NCI-H2081 (cell line): ENCODE data around the gene BTRC.
"Not testable (repeated sequence)": the region's sequence is repeated elsewhere in the genome, so short reads cannot be mapped to it uniquely, and the experiment has no call there.

Source experiments
- DNase-seq, 2 experiments: peaks; one replicate each; lab custom pipeline; 2025; lab: John Stamatoyannopoulos, UW

Gene BTRC

GRCh38 chr10:101346177-101346576 is 7.8 kb upstream of the BTRC start:
- no peak for DNase-seq

DNA sequence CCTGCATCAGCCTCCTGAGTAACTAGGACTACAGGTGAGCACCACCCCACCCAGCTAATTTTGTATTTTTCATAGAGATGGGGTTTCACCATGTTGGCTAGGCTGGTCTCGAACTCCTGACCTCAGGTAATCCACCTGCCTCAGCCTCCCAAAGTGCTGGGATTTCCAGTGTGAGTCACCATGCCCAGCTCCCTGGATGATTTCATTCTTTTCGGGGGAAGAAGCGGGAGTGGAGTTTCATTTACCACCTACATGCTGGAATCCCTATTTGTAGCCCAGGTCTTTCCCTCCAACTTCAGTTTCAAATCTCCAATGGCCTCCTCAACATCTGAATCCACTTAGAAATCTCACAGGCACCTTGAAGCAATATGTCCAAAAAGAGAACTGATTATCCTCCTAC is 2.9 kb upstream of the BTRC start:
- no peak for DNase-seq

DNA sequence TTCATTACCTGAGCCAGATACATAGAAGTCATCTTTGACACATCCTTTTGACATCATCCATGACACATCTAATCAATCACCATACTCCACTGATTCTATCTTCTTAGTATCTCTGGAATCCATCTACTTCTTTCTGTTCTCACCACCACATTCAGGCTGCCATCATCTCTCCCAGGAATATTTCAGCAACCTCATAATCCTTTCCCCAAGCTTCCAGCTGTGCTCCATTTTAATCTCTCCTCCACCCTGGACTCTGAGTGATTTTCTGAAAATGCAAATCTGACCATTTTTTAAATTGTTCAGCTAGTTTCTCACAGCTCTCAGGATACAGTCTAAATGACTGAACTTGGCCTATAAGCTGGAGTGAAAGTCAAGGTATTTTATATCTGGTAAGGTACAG is 2.5 kb upstream of the BTRC start:
- no peak for DNase-seq

- not testable (repeated sequence) for DNase-seq
These were observed 1.1 kb upstream of the BTRC start for GRCh38 chr10:101352857-101353256.

GRCh38 chr10:101354328-101355071 is 535 bp downstream of the BTRC start:
- DNase-seq = peak; percentile 16 to 35

- DNase-seq = no peak
These were observed 1.2 kb downstream of the BTRC start for GRCh38 chr10:101355072-101355706.

DNA sequence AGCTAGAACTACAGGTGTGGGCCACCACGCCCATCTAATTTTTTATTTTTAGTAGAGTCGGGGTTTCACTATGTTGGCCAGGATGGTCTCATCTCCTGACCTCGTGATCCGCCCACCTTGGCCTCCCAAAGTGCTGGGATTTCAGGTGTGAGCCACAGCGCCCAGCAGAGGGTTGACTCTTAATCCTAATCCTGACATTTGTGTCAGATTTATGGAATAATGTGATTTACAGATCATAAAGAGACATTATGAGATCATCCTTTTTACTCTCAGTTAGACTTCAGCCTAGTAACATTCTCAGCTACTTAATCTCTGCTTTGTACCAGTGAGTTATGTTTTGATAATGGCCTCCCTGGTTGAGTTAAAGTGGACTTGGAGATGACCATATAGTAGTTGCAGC is 2.2 kb downstream of the BTRC start:
- no peak for DNase-seq

- DNase-seq = no peak
These were observed 4.0 kb downstream of the BTRC start for GRCh38 chr10:101357958-101358357.

GRCh38 chr10:101358706-101359300 is 4.8 kb downstream of the BTRC start:
- DNase-seq = no peak

GRCh38 chr10:101360090-101360489 is 6.1 kb downstream of the BTRC start:
- not testable (repeated sequence) for DNase-seq

- DNase-seq = not testable (repeated sequence)
These were observed 6.9 kb downstream of the BTRC start for GRCh38 chr10:101360841-101361240.

GRCh38 chr10:101363850-101364400 is 10.0 kb downstream of the BTRC start:
- DNase-seq = no peak

DNA sequence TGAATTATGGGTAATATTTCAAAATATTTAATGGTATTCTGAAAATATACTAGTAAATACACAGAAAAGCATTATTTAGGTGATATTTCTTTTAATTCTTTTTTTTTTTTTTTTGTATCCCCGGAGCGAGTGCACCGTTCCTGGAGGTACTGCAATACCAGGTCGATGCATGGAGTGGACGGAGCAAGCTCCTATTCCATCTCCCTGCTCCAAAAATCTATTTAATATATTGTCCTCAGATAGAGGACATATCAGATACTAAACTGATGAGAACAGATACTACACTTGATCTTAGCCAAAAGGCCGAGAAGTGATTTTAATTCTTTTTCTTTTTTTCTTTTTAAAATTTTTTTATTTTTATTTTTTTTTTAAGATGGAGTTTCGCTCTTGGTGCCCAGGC is 10.8 kb downstream of the BTRC start:
- no peak for DNase-seq

DNA sequence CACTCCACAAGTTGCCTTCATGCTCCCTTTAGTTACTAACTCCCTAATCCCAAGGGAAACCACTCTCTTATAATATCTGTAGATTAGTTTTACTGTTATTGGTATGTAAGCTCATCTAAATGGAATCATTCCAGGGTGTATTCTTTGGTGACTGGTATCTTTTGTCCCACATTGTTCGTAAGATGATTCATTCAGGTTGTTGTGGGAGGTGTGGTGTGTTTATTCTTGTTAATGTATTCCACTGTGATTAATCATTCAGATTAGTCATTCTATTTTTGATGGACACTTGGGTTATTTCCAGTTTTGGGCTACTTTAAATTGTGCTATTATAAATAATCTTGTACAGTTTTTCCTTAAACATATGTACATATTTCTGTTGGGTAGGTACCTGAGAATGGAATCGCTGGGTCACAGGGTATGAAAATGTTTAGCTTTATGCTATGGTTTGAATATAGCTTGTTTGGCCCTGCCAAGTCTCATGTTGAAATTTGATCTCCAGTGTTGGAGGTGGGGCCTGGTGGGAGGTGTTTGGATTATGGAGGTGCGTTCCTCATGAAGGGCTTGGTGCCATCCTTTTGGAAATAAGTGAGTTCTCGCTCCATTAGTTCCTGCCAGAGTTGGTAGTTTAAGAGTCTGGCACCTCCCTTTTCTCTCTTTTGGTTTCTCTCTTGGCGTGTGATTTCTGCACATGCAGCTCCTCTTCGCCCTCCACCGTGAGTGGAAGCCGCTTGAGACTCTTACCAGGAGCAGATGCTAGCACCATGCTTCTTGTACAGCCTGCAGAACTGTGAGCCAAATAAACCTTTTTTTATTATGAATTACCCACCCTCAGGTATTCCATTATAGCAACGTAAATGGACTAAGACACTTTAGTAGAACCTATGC is 13.8 kb downstream of the BTRC start:
- peak in 1 of 2 experiments; percentile 5 for DNase-seq

GRCh38 chr10:101373063-101373462 is 19.1 kb downstream of the BTRC start:
- no peak for DNase-seq

- not testable (repeated sequence) for DNase-seq
These were observed 20.0 kb downstream of the BTRC start for GRCh38 chr10:101373993-101374392.

GRCh38 chr10:101375076-101375475 is 21.1 kb downstream of the BTRC start:
- DNase-seq = no peak

- no peak for DNase-seq
These were observed 25.8 kb downstream of the BTRC start for GRCh38 chr10:101379663-101380352.

- no peak for DNase-seq
These were observed 26.5 kb downstream of the BTRC start for GRCh38 chr10:101380353-101381017.

DNA sequence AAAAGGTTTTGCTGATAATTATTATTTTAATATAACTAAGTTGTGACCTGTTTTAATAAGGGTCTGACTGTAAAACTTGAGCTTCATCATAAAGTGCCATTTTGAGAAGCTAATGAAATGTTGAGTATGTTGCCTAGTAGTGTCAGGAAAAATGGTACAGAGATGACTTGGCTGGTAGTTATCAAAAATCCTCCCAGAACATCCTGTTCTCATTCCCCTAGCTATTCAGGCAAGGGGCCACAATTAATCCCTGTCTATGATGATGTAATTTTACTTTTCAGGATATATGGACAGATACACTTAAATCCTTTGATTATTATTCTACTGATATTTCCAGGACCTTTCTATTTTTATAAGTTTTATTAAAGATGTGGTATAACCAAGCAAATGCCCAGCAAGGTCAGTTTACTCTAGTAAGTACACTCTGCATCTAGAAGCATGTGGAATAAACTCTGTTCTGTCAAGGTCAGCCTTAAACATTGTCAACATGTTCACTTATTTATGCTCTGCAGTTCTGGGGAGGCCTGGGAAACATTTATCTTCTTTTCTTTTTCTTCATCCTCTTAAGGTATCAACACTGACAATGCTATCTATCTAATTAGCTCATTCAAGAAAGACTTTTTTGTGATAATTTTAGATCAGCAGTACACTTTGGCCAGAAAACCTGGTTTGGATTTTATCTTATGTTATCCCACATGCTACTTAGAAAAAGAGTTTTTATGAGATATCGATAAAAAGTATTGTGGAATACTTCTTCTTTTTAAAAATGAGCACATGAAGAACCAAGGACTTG is 32.1 kb downstream of the BTRC start:
- no peak for DNase-seq
